HL-60/S4 treated with retinoic acid at 250 ng/mL for 4 days and 3 days (cell line): ENCODE data around the gene RTBDN.
"Not testable (repeated sequence)": the region's sequence is repeated elsewhere in the genome, so short reads cannot be mapped to it uniquely, and the experiment has no call there.

Experiments used
- in situ Hi-C: fragments of 300-500 bp; cut with MboI; formaldehyde crosslinking; loops from 2 replicates; pipeline ENCODE4 v1.7.0; 2022; ENCODE audit warnings: low sequenced_read_pairs

The RTBDN gene

DNA sequence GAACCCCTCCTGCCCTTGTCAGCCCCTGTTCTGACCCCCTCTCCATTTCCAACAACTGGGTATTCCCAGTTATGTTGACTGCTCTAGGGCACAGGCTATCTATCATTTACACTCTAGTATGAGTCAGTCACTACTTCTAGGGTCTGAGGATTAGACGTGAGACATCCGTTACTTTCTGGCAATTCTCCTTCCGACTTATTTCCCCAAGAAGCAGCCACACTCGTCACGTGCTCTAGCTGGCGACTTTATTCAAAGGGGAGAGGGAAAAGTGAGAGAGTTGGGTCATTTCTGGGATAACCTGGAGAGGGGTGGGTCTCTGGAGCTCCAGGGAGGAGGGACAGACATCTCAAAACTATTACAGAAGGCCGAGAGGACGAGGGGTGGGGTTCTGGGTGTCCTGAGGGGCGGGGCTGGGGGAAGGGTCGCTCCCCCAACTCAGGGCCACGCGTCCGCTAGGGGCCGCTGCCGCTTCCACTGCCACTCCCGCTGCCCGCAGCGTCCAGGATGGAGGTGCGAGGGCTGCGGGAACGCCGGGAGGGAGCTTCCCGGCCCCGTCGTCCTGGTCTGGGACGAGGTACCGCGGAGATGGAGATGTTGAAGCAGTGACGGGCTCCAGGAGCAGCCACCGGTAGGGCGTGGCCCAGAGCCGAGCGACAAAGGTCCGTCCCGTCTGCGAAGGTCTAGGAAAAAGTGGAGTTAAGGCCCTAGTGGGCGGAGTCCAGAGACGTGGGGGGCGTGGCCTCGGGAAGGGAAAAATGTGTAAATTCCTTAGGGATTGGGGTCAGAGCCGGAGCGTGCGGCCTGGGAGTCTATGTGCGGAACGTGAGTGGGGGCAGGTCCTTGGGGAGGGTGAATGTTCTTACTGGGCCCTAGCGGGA is 8.9 kb downstream of the RTBDN start:
- in situ Hi-C loops = no loop called here

DNA sequence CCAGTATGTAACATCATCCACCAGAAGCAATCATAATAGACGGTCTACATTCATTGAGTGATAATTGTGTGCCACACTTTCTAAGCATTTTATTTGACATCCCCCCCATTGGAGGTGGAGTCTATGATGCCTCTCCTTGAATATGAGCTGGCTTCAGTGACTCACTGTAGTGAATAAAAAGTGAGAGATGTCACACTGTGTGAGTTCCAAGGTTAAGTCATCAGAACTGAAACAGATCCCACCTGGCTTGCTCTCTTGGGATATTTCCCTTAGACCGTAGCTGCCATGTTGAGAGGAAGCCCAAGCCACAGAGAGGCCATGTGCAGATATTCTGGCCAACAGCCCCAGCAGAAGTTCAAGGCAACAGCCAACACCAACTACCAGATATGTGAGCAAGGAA is 12.6 kb downstream of the RTBDN start:
- in situ Hi-C loops = no loop called here

- in situ Hi-C loops = not testable (repeated sequence)
Measured at GRCh38 chr19:12817810-12818209, 16.6 kb downstream of the RTBDN start.

GRCh38 chr19:12817188-12817587 is 17.2 kb downstream of the RTBDN start:
- in situ Hi-C loops = not testable (repeated sequence)

DNA sequence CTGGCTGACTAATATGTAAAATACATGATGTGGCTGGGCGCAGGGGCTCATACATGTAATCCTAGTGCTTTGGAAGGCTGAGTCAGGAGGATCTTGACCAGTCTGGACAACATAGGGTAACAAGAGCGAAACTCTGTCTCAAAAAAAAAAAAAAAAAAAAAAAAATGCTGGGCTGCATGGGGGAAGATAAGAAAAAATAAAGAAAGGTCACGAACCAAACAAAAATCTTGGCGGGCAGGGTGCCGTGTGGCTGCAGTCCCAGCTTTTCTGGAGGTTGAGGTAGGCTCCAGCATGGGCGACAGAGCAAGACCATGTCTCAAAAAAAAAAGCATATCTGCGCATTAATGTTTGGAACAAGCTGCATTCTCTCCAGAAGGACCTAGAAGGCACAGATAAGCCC is 19.3 kb downstream of the RTBDN start:
- in situ Hi-C loops = no loop called here

- in situ Hi-C loops = loop anchor here (5.0 kb wide), 1 partner anchor 39 kb away; no protein-coding TSS in a partner anchor
Measured at GRCh38 chr19:12806242-12807081, 27.9 kb downstream of the RTBDN start, which contains the start of gene RNASEH2A. Gene RNASEH2A (plus strand): TSS chr19:12806584. CDS start chr19:12806674, 90 bp downstream.

GRCh38 chr19:12804051-12804450 is 30.3 kb downstream of the RTBDN start:
- in situ Hi-C loops = no loop called here

- in situ Hi-C loops = no loop called here
Measured at GRCh38 chr19:12802267-12803106, 31.9 kb downstream of the RTBDN start.

DNA sequence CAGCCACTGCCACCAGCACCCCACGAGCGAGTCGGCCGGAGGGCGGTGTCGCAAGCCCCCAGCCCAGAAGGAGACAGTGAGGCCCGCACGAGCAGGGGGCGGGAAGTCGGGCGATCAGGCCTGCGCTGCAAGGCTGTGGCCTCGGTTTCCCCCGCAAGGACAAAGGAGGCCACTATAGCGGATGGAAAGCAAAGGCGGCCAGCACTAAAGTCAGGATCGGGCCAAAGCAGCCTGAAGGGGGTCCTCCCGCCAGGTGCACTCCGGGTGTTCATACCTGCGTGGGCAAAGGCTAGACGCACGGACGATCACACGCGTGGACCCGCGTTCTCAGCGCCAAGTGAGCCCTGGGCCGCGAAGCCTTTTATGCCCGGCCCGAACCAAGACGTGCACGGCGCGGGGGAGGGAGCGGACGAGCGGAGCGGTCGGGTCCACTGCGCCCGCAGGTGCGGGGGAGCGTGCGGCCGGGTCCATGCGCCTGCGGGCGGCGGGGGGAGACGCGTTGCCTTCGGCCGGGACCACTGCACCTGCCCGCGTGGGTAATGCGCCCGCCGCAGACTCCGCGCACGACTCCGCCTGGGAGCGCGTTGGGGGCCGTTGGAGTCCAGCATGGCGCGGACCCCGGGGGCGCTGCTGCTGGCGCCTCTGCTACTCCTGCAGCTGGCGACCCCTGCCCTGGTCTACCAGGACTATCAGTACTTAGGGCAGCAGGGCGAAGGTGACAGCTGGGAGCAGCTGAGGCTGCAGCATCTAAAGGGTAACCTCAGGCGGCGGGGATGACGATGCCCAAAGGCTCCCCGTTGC is 32.7 kb downstream of the RTBDN start, which contains the start of the genes PRDX2 and THSD8:
PRDX2 (minus strand) TSS at position 335 of the 801 bp plus-strand sequence. CDS start 539 bp downstream, outside the sequence.
THSD8 (plus strand) TSS at position 604 of the 801 bp plus-strand sequence; CDS start at position 607, 3 bp downstream.
- in situ Hi-C loops = no loop called here

DNA sequence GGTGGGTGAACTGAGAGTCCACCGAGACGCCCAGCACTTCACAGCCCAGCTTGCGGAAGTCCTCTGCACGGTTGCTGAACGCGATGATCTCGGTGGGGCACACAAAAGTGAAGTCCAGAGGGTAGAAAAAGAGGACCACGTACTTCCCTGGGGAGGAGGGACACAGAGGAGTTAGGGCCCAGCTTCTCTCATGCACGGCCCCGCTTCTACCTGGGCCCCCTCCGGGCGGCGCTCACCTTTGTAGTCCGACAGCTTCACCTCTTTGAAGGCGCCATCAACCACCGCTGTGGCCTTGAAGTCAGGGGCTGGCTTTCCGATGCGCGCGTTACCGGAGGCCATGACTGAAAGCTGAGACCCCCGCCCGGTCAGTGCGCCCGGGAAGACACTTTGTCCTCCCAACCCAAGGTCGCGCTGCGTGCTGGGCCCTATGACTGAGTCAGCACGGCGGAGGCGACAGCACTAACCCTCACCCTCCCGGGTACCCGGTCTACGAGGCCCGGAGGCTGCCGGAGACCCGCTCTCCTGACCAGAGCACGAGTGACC is 33.4 kb downstream of the RTBDN start:
- in situ Hi-C loops = no loop called here

GRCh38 chr19:12800466-12800770 is 34.0 kb downstream of the RTBDN start:
- in situ Hi-C loops = no loop called here

DNA sequence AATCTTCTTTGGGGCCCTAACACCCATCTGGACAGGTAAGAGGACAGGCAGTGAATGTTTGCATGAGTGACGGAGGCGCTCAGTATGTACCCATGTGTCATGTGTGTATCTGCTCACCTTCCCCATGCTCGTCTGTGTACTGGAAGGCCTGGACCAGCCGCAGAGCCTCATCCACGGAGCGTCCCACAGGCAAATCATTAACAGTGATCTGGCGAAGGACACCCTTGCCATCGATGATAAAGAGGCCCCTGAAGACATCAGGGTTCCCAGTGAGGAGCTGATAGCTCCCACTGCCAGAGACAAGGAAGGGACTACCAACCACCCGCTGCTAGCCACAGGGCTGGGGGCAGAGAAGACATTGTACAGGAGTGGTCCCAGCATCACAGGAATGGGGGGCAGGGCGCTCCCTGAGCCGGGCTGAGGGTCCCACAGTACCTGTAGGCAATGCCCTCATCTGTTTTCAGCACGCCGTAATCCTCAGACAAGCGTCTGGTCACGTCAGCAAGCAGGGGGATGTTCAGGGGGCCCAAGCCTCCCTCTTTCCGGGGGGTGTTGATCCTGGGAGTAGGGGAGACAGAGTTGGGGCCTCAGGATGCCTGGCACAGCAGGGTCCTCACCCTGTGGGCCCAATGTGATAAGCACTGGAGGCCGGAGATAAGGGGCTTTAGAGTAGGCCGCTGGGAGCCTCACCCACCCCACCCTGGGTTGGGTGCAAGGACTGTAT is 34.5 kb downstream of the RTBDN start:
- in situ Hi-C loops = no loop called here

GRCh38 chr19:12797607-12798006 is 36.8 kb downstream of the RTBDN start:
- in situ Hi-C loops = not testable (repeated sequence)

- in situ Hi-C loops = no loop called here
Measured at GRCh38 chr19:12797141-12797587, 37.2 kb downstream of the RTBDN start.

GRCh38 chr19:12796146-12797071 is 38.0 kb downstream of the RTBDN start:
- in situ Hi-C loops = no loop called here

DNA sequence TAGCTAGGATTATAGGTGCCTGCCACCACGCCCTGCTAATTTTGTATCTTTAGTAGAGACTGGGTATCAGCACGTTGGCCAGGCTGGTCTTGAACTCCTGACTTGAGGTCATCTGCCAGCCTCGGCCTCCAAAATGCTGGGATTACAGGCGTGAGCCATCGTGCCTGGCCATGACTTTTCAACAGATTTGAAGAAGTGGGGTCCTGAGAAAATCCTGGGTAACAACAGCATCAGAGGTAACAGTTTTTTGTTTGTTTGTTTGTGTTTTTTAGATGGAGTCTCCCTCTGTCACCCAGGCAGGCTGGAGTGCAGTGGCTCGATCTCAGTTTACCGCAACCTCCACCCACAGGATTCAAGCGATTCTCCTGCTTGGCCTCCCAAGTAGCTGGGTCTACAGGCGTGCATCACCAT is 39.4 kb downstream of the RTBDN start:
- in situ Hi-C loops = no loop called here

- in situ Hi-C loops = no loop called here
Measured at GRCh38 chr19:12794196-12794941, 40.0 kb downstream of the RTBDN start.
